ENCODE data around the gene CACNA1G. TPM values are rescaled to one million over a fixed set of nuclear protein-coding genes. Genes with fewer than 3 reads are reported as not detected.

Gene CACNA1G
- total RNA-seq (2014; rRNA removed) (0.04 and 0.12 TPM in 2 replicates), Bru-seq, nascent RNA (percentile 11 among the genes with signal in this experiment), BruChase-seq, experiment 1, labeled RNA remaining after a 6-hour chase (percentile 16 among the genes with signal in this experiment), BruChase-seq, experiment 2, labeled RNA remaining after a 2-hour chase (percentile 9 among the genes with signal in this experiment)
- long read RNA-seq, result 0 reads

- no peak within 1 kb of the TSS for H3K27ac ChIP-seq (ENCODE audit: low read length)
- H3K9ac ChIP-seq (ENCODE audit: low read length), result no peak within 1 kb of the TSS
- peak within 1 kb of the TSS; percentile 42; the same call in 1 of the 2 replicates for H2AFZ ChIP-seq (ENCODE audit: low read length)
- CTCF ChIA-PET, result interaction anchor here (0.5 to 0.8 kb wide), 3 partner anchors 9 to 136 kb away, joined by 3 to 4 read pairs (median 3); no protein-coding TSS in a partner anchor
- H3K27me3 ChIP-seq (ENCODE audit: low read length), result peaks cover 30% of the 10 kb centered on the region
- no peaks in the 10 kb centered on the region for H3F3A ChIP-seq (ENCODE audit: low read length, unreplicated experiment)
- H3K4me3 ChIP-seq (ENCODE audit: low read length), result peak within 1 kb of the TSS; percentile 56
- no peaks in the 10 kb centered on the region for H4K20me1 ChIP-seq (ENCODE audit: low read length)
- H3K79me2 ChIP-seq (ENCODE audit: low read length), result no peaks in the 10 kb centered on the region
- H3K9me2 ChIP-seq (replicated peaks; ENCODE audit: low read length), result no peaks in the 10 kb centered on the region
- H3K36me3 ChIP-seq (ENCODE audit: low read depth, low read length), result no peaks in the 10 kb centered on the region
- peak; percentile 94 for ATAC-seq
- H3K4me2 ChIP-seq (ENCODE audit: low read length), result peak within 1 kb of the TSS; percentile 75
- BruUV-seq (replicated peaks), result no TSS peak
- H3K9me3 ChIP-seq (ENCODE audit: low read length), result no peaks in the 10 kb centered on the region
- POLR2A ChIA-PET (ENCODE audit: unreplicated experiment), result interaction anchor here (0.6 kb wide), 1 partner anchor 59 kb away, joined by 9 read pairs; no protein-coding TSS in a partner anchor
- TF ChIP-seq EZH2phosphoT487 (IDR thresholded peaks at IDR 0.05; ENCODE audit: borderline replicate concordance, low read length) (no peak), EZH2 (IDR thresholded peaks at IDR 0.05; ENCODE audit: low read length, unreplicated experiment) (no peak)
- peak; percentile 88 for DNase-seq
- intact Hi-C loops (cut with micrococcal nuclease), result loop anchor here (5.0 kb wide), 1 partner anchor 72 kb away; the partner anchor contains the start of gene ABCC3
- H3K4me1 ChIP-seq (ENCODE audit: insufficient read depth, low read length), result peaks cover 12% of the 10 kb centered on the region
Observed at GRCh38 chr17:50560185-50560824, at the start of gene CACNA1G. TSS of gene CACNA1G (plus strand) at chr17:50560715. CDS start at chr17:50561460, 745 bp downstream.

GRCh38 chr17:50511058-50511457 is 49.5 kb upstream of the CACNA1G start:
- TF ChIP-seq EZH2phosphoT487 (IDR thresholded peaks at IDR 0.05; ENCODE audit: borderline replicate concordance, low read length) (no peak), EZH2 (IDR thresholded peaks at IDR 0.05; ENCODE audit: low read length, unreplicated experiment) (no peak)
- TF ChIP-seq, protein P1, sequence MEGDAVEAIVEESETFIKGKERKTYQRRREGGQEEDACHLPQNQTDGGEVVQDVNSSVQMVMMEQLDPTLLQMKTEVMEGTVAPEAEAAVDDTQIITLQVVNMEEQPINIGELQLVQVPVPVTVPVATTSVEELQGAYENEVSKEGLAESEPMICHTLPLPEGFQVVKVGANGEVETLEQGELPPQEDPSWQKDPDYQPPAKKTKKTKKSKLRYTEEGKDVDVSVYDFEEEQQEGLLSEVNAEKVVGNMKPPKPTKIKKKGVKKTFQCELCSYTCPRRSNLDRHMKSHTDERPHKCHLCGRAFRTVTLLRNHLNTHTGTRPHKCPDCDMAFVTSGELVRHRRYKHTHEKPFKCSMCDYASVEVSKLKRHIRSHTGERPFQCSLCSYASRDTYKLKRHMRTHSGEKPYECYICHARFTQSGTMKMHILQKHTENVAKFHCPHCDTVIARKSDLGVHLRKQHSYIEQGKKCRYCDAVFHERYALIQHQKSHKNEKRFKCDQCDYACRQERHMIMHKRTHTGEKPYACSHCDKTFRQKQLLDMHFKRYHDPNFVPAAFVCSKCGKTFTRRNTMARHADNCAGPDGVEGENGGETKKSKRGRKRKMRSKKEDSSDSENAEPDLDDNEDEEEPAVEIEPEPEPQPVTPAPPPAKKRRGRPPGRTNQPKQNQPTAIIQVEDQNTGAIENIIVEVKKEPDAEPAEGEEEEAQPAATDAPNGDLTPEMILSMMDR (conservative IDR thresholded peaks at IDR 0.05; ENCODE audit: low read depth, low read length), result no peak
- no peak overlapping the region for H3K27ac ChIP-seq (ENCODE audit: low read length)
- H3K4me1 ChIP-seq (ENCODE audit: insufficient read depth, low read length), result peaks cover 15% of the 10 kb centered on the region
- POLR2A ChIA-PET (ENCODE audit: unreplicated experiment), result no interaction called here
- no peaks in the 10 kb centered on the region for H3K27me3 ChIP-seq (ENCODE audit: low read length)
- DNase-seq (peak; percentile 59), ATAC-seq (no peak)
- no TSS peak for BruUV-seq (replicated peaks)
- no peak overlapping the region for H3K4me3 ChIP-seq (ENCODE audit: low read length)
- H4K20me1 ChIP-seq (ENCODE audit: low read length), result no peaks in the 10 kb centered on the region
- no peak overlapping the region for H2AFZ ChIP-seq (ENCODE audit: low read length)
- H3K79me2 ChIP-seq (ENCODE audit: low read length), result no peaks in the 10 kb centered on the region
- H3F3A ChIP-seq (ENCODE audit: low read length, unreplicated experiment), result no peaks in the 10 kb centered on the region
- no peaks in the 10 kb centered on the region for H3K9me3 ChIP-seq (ENCODE audit: low read length)
- CTCF ChIA-PET, result interaction anchor here (0.7 kb wide), 1 partner anchor 565 kb away, joined by 3 read pairs; no protein-coding TSS in a partner anchor
- H3K9me2 ChIP-seq (replicated peaks; ENCODE audit: low read length), result no peaks in the 10 kb centered on the region
- intact Hi-C loops (cut with micrococcal nuclease), result no loop called here
- H3K4me2 ChIP-seq (ENCODE audit: low read length), result peak overlapping the region; percentile 35
- no peak overlapping the region for H3K9ac ChIP-seq (ENCODE audit: low read length)
- no peaks in the 10 kb centered on the region for H3K36me3 ChIP-seq (ENCODE audit: low read depth, low read length)

- no TSS peak for BruUV-seq (replicated peaks)
- H3K36me3 ChIP-seq (ENCODE audit: low read depth, low read length), result no peaks in the 10 kb centered on the region
- H3K79me2 ChIP-seq (ENCODE audit: low read length), result no peaks in the 10 kb centered on the region
- DNase-seq, result no peak
- CTCF ChIA-PET, result no interaction called here
- H3K27me3 ChIP-seq (ENCODE audit: low read length), result no peaks in the 10 kb centered on the region
- no peaks in the 10 kb centered on the region for H4K20me1 ChIP-seq (ENCODE audit: low read length)
- no peaks in the 10 kb centered on the region for H3F3A ChIP-seq (ENCODE audit: low read length, unreplicated experiment)
- H2AFZ ChIP-seq (ENCODE audit: low read length), result no peak overlapping the region
- peaks cover 12% of the 10 kb centered on the region for H3K4me1 ChIP-seq (ENCODE audit: insufficient read depth, low read length)
- H3K4me3 ChIP-seq (ENCODE audit: low read length), result no peak overlapping the region
- ATAC-seq, result no peak
- H3K9ac ChIP-seq (ENCODE audit: low read length), result no peak overlapping the region
- no peak overlapping the region for H3K4me2 ChIP-seq (ENCODE audit: low read length)
- no peak overlapping the region for H3K27ac ChIP-seq (ENCODE audit: low read length)
- H3K9me2 ChIP-seq (replicated peaks; ENCODE audit: low read length), result no peaks in the 10 kb centered on the region
- intact Hi-C loops (cut with micrococcal nuclease), result no loop called here
- POLR2A ChIA-PET (ENCODE audit: unreplicated experiment), result no interaction called here
- H3K9me3 ChIP-seq (ENCODE audit: low read length), result no peaks in the 10 kb centered on the region
- no peak for TF ChIP-seq EZH2 (IDR thresholded peaks at IDR 0.05; ENCODE audit: low read length, unreplicated experiment)
- TF ChIP-seq, protein P1 (conservative IDR thresholded peaks at IDR 0.05; ENCODE audit: low read depth, low read length), result no peak
- TF ChIP-seq EZH2phosphoT487 (IDR thresholded peaks at IDR 0.05; ENCODE audit: borderline replicate concordance, low read length), result no peak
Observed at GRCh38 chr17:50513495-50513894, 47.0 kb upstream of the CACNA1G start.

Data from PC-3 (cell line).